Fibroblast of lung (primary cell): ENCODE results near the gene UGT1A10. TPM values are rescaled to one million over a fixed set of nuclear protein-coding genes. Genes with fewer than 3 reads are reported as not detected.
A peak's percentile ranks its signal among the peaks of the same experiment; 100 is the strongest.

Experiments
- DNase-seq, 2 donors: peaks; one replicate each; pipeline versions ENCODE4 v3.0.0 to v3.0.0-alpha.2; 2010; ENCODE audit warnings: low read depth in 2 of 2
- H2AFZ ChIP-seq: 2 replicates; pipeline ENCODE4 v1.5.1; 2012; ENCODE audit warnings: low read length, control low read depth, inconsistent platforms
- H3K27ac ChIP-seq: 2 replicates; pipeline ENCODE4 v1.5.1; 2011; ENCODE audit warnings: low read length, control low read depth; ENCODE audit not compliant: insufficient read depth
- H3K27me3 ChIP-seq: 2 replicates; pipeline ENCODE4 v1.5.1; 2011; ENCODE audit warnings: mild to moderate bottlenecking, low read length; ENCODE audit not compliant: control insufficient read depth, insufficient read depth
- H3K36me3 ChIP-seq: 2 replicates; pipeline ENCODE4 v1.5.1; 2011; ENCODE audit warnings: low read length; ENCODE audit not compliant: control insufficient read depth, insufficient read depth
- H3K4me1 ChIP-seq: 2 replicates; pipeline ENCODE4 v1.5.1; 2011; ENCODE audit warnings: low read length; ENCODE audit not compliant: control insufficient read depth, insufficient read depth; ENCODE audit errors: extremely low read depth
- H3K4me2 ChIP-seq: 2 replicates; pipeline ENCODE4 v1.5.1; 2011; ENCODE audit warnings: low read length, control low read depth; ENCODE audit not compliant: insufficient read depth; ENCODE audit errors: extremely low read depth
- H3K4me3 ChIP-seq, 4 experiments: fragments of 200-600 bp in 1 of 4; sonication (generic) in 1 of 4; replicated peaks in 1 of 4; 2 replicates each; pipeline ENCODE4 v1.5.1; 2011 to 2016; ENCODE audit warnings: low read length in 4 of 4, low read depth in 3 of 4, mild to moderate bottlenecking in 3 of 4, control low read depth in 2 of 4, inconsistent platforms in 1 of 4, mixed read lengths in 1 of 4; ENCODE audit not compliant: insufficient read depth in 1 of 4; ENCODE audit errors: control extremely low read depth in 1 of 4
- H3K79me2 ChIP-seq: 2 replicates; pipeline ENCODE4 v1.5.1; 2012; ENCODE audit warnings: mild to moderate bottlenecking, low read length, inconsistent platforms; ENCODE audit not compliant: control insufficient read depth, insufficient read depth
- H3K9ac ChIP-seq: 2 replicates; pipeline ENCODE4 v1.5.1; 2011; ENCODE audit warnings: mild to moderate bottlenecking, low read length, control low read depth; ENCODE audit not compliant: insufficient read depth
- H3K9me3 ChIP-seq: 2 replicates; pipeline ENCODE4 v1.5.1; 2012; ENCODE audit warnings: low read depth, low read length; ENCODE audit not compliant: control insufficient read depth, insufficient read depth
- H4K20me1 ChIP-seq: 2 replicates; pipeline ENCODE4 v1.5.1; 2011; ENCODE audit warnings: low read length; ENCODE audit not compliant: control insufficient read depth, insufficient read depth; ENCODE audit errors: extremely low read depth
- CTCF ChIP-seq, 2 donors: IDR thresholded peaks in 1 of 2; conservative IDR thresholded peaks in 1 of 2; 1 replicate in 1 of 2; 2 replicates in 1 of 2; pipeline ENCODE4 v1.5.1; 2011 to 2012; ENCODE audit warnings: low read length in 2 of 2, control low read depth in 1 of 2, inconsistent platforms in 1 of 2, low read depth in 1 of 2, mild to moderate bottlenecking in 1 of 2
- EZH2 ChIP-seq: IDR thresholded peaks from 2 replicates; pipeline ENCODE4 v1.5.1; 2012; ENCODE audit warnings: low read length, control low read depth, mild to moderate bottlenecking; ENCODE audit errors: missing control alignments
- polyA plus RNA-seq, 2 donors: library from polyadenylated mRNA; depleted of rRNA in 1 of 2; stranded (reverse) in 1 of 2; unstranded in 1 of 2; fragments of >200 nt; gene quantifications; 2 replicates each; pipeline ENCODE4 v1.2.1, GENCODE V29; 2011 to 2012; ENCODE audit warnings: missing spikeins in 1 of 2
- total RNA-seq: library from RNA; depleted of rRNA; stranded (reverse); fragments of >200 nt; gene quantifications from 2 replicates; pipeline ENCODE4 v1.2.1, GENCODE V29; 2014

The UGT1A10 gene
- total and polyA plus RNA-seq, 2 donors (not counting 1 experiment from before 2014, with no cell fraction given): not detected

- H3K4me1 ChIP-seq: peaks cover 3% of the 10 kb centered on the region
- peak overlapping the region; percentile 7 for H3K4me2 ChIP-seq
- no peak for DNase-seq
- no peak overlapping the region for H3K4me3 ChIP-seq
- H3K9ac ChIP-seq: no peak overlapping the region
- H3K36me3 ChIP-seq: no peaks in the 10 kb centered on the region
- no peaks in the 10 kb centered on the region for H3K27me3 ChIP-seq
- H2AFZ ChIP-seq: no peak overlapping the region
- H3K27ac ChIP-seq: peak overlapping the region; percentile 27
- H3K79me2 ChIP-seq: no peaks in the 10 kb centered on the region
- H3K9me3 ChIP-seq: no peaks in the 10 kb centered on the region
- no peak for TF ChIP-seq CTCF (conservative IDR thresholded peaks at IDR 0.05 in 1 of 2, IDR thresholded peaks at IDR 0.05 in 1 of 2; ENCODE audit: low read depth in 1 of 2, low read length in 2 of 2)
- no peaks in the 10 kb centered on the region for H4K20me1 ChIP-seq
Observed at GRCh38 chr2:233764761-233765160, 128.5 kb downstream of the UGT1A10 start.

DNA sequence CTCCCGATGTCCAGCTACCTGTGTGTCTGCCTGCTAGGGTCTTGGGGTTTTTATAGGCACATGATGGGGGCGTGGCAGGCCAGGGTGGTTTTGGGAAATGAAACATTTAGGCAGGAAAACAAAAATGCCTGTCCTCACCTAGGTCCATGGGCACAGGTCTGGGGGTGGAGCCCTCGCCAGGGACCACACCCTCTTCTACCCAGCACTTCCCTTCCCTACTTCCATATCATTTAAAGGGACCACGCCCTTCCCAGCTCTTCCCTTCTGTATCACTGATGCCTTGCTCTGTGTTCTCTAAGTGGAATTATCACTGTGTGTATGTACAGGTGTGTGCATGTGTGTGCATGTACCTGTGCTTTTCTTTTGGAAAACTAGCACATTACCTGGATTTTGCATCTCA lies 130.2 kb downstream of the UGT1A10 start:
- no peak for TF ChIP-seq EZH2
- TF ChIP-seq CTCF (conservative IDR thresholded peaks at IDR 0.05 in 1 of 2, IDR thresholded peaks at IDR 0.05 in 1 of 2; ENCODE audit: low read depth in 1 of 2, low read length in 2 of 2): no peak
- H3K9me3 ChIP-seq: no peaks in the 10 kb centered on the region
- no peak overlapping the region for H3K4me3 ChIP-seq

GRCh38 chr2:233768076-233768475 lies 131.8 kb downstream of the UGT1A10 start:
- Histone ChIP-seq H3K9me3 (no peaks in the 10 kb centered on the region), H4K20me1 (no peaks in the 10 kb centered on the region), H3K36me3 (no peaks in the 10 kb centered on the region), H3K27ac (no peak overlapping the region), H3K79me2 (no peaks in the 10 kb centered on the region), H2AFZ (no peak overlapping the region), H3K4me3 (no peak overlapping the region), H3K27me3 (no peaks in the 10 kb centered on the region), H3K4me2 (no peak overlapping the region), H3K9ac (no peak overlapping the region), H3K4me1 (peaks cover 3% of the 10 kb centered on the region)
- no peak for TF ChIP-seq EZH2
- TF ChIP-seq CTCF (conservative IDR thresholded peaks at IDR 0.05 in 1 of 2, IDR thresholded peaks at IDR 0.05 in 1 of 2; ENCODE audit: low read depth in 1 of 2, low read length in 2 of 2): no peak
- no peak for DNase-seq

More for the DNA sequence above, 130.2 kb downstream of the UGT1A10 start:
- H3K36me3 ChIP-seq: no peaks in the 10 kb centered on the region
- H3K27me3 ChIP-seq: no peaks in the 10 kb centered on the region
- H3K4me1 ChIP-seq: peaks cover 3% of the 10 kb centered on the region
- no peak for DNase-seq
- H3K27ac ChIP-seq: no peak overlapping the region
- no peak overlapping the region for H3K9ac ChIP-seq
- H3K4me2 ChIP-seq: no peak overlapping the region
- H2AFZ ChIP-seq: no peak overlapping the region
- no peaks in the 10 kb centered on the region for H4K20me1 ChIP-seq
- no peaks in the 10 kb centered on the region for H3K79me2 ChIP-seq
